OCI-M2 (cell line): ENCODE results near the gene GUCY1B1.

Source experiments
- DNase-seq: peaks from one replicate; lab custom pipeline; 2025; ENCODE audit not compliant: unreplicated experiment; lab: John Stamatoyannopoulos, UW

GUCY1B1 gene

DNA sequence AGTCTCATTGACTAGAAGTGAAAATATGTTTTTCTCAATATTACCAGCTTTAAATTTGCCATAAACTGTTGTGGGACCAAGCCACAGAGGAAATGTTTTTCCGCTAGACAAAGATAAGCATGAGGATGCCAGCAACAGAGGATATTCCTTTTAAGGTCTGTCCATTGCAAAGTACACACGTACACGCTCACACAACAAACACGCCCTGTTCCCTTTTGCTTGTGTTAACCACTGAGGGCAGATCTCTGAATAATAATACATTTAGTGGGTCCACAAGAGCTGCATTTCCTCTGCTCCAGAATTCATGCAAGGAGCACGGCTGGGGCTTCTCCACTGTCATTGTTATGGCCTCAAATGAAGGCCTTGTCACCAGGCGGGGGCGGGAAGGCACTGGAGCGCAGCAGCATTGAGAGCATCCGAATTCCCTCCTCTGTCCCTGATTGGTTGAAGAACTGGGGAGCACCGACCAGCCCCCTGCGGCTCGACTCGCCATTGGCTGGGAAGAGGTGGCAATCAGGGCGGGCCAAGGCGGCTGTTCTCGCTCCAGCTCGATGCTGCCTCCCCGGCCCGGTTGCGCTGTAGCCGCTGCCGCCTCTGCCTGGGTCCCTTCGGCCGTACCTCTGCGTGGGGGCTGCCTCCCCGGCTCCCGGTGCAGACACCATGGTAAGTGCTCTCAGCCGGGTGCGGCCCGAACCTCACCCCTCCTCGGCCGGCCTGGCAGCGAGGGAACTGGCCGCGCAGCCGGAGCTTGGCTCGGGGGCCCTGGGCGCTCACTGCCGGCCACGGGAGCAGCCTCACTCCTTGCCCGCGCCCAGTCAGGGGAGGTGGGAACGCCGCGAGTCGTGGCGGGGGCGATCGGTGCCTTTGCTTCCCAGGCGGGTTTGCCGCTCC is at the start of gene GUCY1B1:
TSS of gene GUCY1B1 (plus strand) at position 541 of the 891 bp plus-strand sequence. CDS start at position 661, 120 bp downstream.
- peak; percentile 51 for DNase-seq

DNA sequence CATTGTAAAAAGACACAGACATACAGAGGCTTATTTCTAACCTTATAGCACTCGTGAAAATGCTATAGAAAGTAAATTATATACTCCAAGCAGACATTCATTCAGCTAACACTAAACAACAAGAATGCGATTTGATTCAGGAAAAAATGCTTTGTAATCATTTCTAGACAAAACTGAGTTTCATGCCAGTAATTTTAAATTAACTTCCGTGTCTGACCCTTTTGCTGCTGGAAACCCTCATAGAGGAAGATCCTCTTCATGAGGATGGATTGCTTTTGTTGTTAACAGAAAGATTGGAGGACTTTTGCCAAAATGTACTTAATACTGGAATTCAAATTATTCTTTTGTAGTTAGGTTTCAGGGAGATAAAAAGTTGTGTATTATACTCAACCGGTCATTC is 48.9 kb upstream of the GUCY1B1 start:
- DNase-seq: no peak

DNA sequence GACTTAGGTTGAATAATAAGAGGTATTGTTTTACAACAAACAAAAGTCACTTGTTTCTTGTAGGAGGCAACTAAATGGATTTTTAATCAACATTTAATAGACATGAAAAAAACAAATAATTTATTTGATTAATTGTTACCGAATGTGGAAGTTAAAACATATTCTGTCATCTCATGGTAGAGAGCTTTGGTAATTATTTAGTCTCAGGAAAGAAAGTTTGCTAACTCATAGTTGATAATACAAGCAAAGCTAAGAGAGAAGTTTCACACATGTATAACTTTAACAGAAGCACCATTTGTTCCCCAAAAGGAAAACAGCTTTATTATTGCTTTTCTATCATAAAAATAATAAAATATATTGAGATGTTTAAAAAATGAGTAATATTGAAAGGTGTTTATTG is 47.3 kb upstream of the GUCY1B1 start:
- DNase-seq: no peak

DNA sequence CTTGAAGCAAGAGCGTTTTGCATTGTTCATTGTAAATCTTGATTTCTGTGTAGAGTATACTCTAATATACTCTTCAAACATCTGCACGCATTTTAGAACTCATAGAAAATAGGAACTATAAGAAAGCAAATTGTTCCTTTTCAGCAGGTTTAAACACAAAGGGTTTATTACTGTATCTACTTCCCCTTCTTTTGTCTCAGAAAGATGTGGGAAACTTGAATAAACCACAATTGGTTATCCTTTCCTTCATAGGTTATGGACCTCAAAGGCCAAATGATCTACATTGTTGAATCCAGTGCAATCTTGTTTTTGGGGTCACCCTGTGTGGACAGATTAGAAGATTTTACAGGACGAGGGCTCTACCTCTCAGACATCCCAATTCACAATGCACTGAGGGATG is 46.0 kb upstream of the GUCY1B1 start:
- DNase-seq: no peak

DNA sequence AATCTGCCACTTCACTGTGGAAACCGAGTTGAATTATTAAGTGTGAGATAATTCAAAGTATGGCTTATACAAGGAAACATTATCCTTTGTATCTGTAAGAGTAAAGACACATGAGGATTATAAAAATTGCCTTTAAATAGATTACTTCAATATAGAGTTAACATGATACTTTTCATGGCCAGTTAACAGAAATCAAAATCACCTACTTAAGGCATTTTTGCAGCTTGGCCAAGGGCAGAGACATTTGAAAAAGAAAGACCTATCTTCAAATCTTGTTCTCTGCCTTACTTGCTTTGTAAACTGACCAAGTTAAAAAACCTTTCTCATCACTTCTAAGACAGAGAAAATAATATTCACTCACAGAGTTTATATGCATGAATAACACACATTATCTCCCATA is 44.9 kb upstream of the GUCY1B1 start:
- DNase-seq: no peak

DNA sequence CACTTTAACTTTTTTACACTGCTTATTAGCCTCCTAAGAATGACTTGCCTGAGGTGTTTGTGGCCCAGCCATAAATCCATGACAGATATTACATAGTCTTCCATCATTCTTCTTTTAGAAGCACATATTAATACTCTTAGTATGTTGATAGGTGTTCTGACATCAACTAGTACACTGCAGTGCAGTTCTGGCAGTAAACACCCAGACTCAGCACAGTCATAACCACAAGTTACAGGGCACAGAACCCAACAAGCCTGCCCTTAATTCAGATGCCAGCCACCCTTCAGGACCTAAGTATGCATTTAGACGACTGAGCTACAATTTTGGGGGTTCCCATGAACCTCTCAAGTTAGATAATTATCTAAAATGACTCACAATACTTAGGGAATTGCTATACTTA is 36.5 kb upstream of the GUCY1B1 start:
- DNase-seq: no peak

DNA sequence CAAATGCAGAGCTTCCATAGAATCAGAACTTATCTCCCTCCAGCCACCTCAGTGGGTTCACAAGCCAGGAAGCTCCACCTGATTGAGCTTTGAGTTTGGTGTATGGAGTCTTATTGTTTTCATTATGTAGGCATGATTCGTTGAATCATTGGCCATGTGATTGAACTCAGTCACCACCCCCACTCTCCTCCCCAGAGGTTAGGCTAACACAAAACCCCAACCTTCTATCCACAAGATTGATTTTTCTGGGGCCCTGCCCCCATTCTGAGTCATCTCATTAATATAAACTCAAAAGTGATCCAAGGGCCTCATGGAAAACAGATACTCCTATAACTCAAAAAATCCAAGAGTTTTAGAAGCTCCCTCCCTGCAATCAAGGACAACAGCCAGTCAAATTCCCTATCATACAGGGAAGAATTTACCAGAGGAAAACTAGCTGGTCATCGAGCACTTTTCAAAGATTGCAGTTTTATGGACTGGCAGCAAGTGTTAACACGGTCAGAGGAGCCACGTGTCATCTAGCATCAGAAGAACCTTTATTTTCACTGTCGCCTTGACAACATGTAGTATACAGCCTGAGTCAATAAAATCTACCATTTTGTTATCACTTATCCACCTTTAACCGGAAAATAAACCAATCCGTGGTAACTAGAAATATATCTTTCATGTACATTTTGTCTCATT is 35.9 kb upstream of the GUCY1B1 start:
- no peak for DNase-seq

DNA sequence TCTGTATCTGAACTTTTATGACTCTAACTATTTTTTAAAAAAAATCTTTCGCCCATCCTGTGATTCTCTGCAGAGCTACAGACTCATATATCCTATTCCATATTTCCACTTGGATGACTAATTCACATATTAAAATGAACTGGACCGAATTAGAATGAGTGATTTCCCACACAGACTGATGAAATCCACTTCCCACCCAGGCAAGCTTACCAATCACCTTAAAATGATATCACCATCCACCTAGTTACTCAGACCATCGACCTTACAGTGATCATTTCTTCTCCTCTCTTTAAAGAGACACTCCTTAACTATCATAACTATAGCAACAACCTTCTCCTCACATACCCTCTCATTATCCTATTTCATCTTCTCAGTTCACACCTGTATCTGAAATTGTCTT is 34.1 kb upstream of the GUCY1B1 start:
- no peak for DNase-seq

DNA sequence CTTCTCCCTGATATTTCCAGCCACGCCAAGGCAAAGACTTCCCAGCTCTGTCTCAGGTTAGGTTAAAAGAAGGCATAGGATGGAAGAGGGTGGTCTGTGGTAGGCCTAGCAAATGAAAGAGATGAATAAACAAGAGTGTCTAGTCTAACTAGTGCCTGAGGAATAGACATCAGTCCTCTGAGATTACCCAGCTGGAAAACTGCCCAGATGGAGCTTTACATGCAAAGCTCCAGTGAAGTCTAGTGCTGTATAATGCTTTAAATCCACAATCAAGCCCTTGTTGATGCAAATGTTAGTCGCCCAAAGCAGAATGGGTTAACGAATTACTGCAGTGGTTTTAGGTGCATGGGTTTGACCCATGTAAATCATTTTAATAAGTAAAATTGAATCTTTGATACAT is 24.8 kb upstream of the GUCY1B1 start:
- DNase-seq: no peak

DNA sequence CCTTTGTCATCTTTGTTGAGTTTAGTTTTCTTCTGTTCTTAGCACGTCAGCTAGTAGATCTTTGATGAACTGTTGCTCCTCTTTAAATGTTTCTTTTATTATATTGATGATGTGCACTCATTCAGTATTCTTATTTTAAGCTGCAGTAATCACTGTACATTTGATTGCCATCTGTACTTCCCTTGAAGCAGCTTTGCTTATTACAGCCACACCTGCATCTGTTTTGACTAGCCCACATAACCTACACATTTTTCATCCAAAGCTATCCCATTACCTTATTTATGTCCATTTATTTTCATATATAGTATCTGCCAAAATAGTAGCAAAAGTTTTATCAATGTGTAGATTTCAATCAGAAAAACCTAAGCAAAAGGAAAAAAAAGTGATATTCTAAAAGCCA is 23.9 kb upstream of the GUCY1B1 start:
- DNase-seq: no peak

DNA sequence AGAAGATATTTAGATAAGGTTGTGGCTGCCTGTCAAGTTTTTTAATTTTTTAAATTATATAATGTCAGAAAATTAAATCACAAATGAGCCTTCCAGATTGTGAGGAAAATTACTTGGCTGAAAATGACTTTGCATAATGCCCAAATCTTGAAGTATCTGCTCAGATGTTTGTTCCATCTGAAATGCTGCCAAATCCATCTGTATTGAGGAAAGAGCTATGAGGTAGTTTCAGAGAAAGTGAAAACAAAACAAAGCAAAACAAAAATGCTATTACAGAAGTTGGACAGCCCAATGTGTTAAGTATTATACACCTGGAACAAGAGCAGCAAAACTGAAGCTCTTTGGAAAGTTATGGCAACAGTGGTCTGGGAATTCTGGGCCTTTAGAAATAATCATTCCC is 23.3 kb upstream of the GUCY1B1 start:
- DNase-seq: no peak

DNA sequence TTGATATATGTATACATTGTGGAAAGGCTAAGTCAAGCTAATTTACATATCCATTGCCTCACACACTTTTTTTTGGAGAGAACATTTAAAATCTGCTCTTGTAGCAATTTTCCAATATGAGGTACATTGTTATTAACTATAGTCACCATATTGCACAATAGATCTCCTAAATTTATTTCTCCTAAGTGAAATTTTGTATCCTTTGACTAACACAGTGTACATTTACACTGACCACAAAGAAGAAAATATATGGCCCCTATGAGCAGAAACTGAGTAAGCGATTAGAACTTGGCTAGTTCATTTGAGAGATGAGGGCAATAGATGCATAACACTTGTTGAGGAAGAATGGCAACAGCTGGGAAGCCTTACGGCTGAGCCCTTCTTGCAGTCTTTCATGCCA is 20.3 kb upstream of the GUCY1B1 start:
- DNase-seq: no peak

DNA sequence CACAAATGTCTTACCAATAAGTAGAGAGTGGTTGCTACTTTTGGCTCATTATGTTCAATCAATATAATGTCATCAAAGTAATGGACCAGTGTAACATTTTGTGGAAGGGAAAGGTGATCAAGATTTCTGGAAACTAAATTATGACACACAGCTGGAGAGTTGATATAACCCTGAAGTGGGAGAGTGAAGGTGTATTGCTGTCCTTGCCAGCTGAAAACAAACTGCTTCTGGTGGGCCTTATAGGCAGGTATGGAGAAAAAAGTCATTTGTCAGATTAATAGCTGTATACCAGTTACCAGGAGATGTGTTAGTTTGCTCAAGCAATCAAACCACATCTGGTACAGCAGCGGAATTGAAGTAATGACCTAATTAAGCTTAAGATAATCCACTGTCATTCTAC is 17.3 kb upstream of the GUCY1B1 start:
- no peak for DNase-seq

DNA sequence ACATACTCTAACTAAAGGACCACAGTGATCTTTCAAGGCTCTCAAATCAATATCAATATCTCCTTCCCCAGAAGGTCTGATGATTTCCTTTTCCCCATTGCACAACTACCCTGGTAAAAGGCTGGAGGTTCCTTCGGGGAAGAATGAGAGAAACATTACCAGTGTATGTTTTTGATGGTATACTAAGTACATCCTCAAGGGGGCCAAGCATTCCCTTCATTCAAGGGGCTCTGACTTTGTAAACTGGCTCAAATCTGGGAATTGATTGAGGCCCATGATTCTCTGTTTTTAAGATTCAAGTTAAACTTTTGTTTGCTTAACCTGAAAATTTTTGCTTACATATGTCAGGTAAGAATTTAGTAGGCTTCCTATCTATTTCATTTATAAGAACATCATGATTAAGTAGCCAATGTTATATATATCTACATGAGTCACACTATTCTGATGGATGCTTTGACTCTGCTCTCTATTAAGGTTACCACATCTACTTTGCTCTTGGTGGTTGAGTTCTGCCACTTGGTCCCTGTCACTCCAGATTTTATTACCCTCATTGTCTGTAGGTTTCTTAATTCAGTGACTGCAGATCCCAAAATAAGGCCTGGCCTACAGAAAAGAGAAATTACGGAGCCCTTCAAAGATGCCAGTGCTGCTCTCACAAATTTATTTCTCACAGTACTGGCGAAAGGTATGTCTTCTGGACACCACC is 16.4 kb upstream of the GUCY1B1 start:
- no peak for DNase-seq

DNA sequence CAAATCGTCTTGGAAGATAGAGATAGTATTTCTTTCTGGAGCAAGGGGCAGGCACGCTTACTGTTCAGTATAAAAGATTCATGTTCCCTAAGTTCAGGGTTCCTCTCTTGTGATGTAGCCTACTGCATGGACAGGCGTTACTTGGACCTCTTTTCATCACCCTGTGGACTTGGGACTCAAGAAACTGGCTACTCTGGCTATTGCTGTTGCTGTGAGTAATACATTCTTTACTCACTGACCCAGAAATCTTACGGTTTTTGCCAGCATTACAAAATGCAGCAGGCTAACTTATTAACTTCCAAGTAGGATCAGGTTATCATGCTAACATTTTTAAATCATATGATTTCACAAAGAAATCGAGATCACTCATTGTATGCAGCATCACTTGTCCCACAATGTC is 12.8 kb upstream of the GUCY1B1 start:
- DNase-seq: no peak

DNA sequence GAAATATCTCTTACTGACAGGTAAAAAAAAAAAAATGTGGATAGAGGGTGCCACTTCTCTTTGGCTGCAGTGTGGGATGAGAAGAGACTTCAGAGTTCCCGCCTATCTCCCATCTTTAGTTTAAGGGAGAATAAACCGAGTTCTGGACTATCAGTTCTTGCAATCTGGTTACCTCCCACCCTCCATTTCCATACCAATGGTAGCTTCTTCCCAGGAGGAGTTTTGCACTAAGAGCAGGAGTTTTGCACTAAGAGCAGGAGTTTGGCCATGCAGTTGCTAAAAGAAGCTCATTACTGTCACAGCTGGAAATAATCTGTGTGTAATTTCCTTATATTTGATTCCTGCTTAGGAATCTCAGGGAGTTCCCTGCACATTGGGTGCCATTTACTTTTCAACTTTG is 10.8 kb upstream of the GUCY1B1 start:
- DNase-seq: no peak

DNA sequence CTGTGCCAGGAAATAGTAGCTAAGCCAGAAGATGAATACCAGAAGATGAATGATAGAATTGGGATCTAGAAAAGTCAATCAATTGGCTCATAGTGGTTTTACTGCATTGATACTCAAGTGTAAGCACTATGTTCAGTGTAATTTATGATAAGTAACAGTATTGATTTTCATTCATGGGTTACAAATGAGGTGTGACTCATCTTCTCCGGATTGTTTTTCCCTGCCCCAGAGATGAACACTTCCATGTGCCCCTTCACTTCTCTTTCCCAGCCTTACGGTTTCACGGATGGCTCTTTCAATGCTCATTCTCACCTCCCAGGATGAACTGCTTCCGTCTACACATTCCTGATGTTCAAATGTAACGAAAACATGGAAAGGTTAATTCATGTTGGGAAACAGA is 9.8 kb upstream of the GUCY1B1 start:
- no peak for DNase-seq

DNA sequence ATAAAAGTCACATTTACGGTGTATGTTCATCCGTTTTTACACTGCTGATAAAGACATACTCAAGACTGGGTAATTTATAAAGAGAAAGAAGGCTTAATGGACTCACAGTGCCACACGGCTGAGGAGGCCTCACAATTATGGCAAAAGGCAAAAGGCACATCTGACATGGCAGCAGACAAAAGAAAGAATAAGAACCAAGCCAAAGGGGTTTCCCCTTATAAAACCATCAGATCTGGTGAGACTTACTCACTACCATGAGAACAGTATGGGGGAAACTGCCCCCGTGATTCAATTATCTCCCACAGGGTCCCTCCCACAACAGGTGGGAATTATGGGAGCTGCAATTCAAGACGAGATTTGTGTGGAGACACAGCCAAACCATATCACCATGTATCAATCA is 7.3 kb upstream of the GUCY1B1 start:
- no peak for DNase-seq

DNA sequence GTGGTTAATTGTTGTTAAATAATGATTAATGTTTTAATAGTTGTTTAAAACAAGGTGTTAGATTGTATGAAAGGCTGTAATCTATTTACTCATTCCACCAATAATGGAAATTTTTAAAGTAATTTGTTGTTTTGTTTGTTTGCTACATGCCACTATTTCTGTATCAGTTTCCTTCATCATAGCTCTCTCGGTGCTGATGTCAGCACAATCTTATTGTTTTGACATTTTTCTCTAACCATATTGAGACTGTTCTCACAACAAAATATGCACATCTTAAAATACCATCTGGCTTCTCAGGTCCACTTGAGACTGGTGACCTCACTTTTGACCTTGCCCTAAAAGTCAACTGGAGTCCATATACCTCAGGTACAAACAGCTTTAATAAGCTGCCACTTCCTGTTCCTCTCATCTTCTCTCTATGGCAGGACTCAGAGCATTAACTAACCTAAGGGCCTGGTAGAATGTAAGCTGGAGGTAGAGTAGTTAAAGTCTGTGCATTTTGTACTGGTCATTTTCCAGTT is 1.0 kb upstream of the GUCY1B1 start:
- no peak for DNase-seq

DNA sequence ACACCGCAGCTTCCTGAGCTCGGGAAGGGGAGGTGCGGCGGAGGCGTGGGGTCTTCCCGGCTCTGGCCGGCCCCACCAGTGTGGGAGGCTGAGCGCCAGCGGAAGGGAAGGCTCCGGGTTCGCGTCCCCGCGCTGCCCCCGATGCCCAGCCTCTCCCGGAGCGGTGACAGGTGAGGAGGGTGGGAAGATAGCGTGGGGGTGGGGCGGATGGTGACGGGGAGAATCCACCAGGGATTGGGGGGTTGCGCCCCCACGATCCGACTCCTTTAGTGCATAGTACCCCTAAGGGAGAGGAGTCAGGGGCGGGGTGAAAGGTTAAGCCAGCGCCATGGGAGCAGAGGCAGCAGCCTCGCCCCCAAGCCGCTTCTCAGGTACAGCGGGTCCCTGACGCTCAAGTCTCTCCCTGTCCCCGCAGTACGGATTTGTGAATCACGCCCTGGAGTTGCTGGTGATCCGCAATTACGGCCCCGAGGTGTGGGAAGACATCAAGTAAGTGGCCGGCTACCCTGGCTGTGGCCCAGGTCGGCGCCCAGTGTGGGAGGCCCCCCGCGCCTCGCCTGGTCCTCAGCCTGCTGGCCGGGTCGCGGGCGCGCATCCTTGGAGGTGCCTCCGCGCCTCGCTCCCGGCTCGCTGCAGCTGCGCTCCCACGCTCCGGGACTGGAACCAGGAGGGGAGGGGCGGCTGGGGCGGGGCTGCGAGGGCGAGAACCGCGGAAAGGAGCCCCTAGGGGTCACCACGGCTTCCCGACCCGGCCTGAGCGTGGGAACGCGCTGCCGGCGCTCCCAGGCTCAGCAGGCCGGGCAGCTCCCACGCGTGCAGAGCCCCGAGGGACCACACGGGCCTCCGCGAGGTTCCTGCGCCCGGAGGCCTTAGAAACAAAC is 791 bp downstream of the GUCY1B1 start:
- no peak for DNase-seq

DNA sequence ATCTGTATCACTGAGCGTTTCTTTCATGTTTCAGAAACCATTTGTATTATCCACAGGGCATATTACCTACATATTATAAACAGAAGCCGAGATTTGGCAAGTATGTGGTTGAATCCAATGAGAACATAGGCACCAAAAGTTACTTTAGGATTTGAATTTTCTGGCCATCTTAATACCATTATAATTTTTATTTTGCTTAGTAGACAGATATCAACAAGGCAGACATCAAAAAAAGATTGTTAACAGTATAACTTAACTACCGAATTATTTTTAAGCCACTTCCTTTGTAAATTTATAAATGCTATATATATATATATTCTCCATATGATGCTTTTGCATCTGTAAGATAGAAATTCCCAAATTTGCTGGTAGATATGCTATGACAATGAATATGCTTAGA is 2.2 kb downstream of the GUCY1B1 start:
- no peak for DNase-seq
